HG03095 (cell line): Measurements from ENCODE around the gene AP1M2.

Experiments
- ATAC-seq: cut with Tn5 transposase; IDR thresholded peaks from one replicate; pipeline ENCODE4 v1.9.1; 2021; ENCODE audit warnings: moderate library complexity; ENCODE audit not compliant: unreplicated experiment

Gene AP1M2

GRCh38 chr19:10587022-10587838, at the start of gene AP1M2:
Gene AP1M2 (minus strand): TSS chr19:10587312. CDS start chr19:10587231, 81 bp downstream.
- no peak for ATAC-seq

GRCh38 chr19:10636304-10636972, 49.3 kb upstream of the AP1M2 start:
- ATAC-seq = no peak

DNA sequence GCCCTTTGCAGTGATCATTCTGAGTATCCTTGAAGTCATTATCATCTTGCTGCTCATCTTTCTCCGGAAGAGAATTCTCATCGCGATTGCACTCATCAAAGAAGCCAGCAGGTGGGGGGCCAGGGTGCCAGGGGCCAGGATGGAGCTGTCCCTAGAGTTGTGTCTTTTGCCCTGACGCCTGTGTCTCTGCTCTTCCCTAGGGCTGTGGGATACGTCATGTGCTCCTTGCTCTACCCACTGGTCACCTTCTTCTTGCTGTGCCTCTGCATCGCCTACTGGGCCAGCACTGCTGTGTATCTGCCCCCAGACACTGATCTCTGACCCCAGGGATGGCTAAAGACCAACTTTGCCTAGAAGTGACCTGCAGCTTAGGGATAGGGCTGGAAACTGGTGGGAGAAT, 47.9 kb upstream of the AP1M2 start:
- no peak for ATAC-seq

DNA sequence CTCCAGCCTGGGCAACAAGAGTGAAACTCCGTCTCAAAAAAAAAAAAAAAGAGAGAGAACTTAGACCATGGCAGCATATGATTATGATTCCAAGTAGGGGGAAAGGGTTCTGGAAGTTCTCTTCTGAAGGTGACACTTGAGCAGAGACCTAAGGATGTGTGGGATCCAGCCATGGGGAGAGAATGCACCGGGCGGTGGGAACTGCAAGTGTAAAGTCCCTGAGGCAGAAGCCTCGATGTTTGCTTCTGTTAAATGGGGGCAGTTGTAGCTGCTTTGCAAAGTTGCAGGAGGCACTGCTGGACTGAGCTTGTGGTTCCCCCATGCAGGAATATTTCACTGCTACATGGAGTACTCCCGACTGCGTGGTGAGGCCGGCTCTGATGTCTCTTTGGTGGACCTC, 47.3 kb upstream of the AP1M2 start:
- ATAC-seq = no peak

GRCh38 chr19:10631874-10632273, 44.8 kb upstream of the AP1M2 start:
- ATAC-seq = no peak

- ATAC-seq = no peak
These were observed 38.6 kb upstream of the AP1M2 start for GRCh38 chr19:10625762-10626138.

DNA sequence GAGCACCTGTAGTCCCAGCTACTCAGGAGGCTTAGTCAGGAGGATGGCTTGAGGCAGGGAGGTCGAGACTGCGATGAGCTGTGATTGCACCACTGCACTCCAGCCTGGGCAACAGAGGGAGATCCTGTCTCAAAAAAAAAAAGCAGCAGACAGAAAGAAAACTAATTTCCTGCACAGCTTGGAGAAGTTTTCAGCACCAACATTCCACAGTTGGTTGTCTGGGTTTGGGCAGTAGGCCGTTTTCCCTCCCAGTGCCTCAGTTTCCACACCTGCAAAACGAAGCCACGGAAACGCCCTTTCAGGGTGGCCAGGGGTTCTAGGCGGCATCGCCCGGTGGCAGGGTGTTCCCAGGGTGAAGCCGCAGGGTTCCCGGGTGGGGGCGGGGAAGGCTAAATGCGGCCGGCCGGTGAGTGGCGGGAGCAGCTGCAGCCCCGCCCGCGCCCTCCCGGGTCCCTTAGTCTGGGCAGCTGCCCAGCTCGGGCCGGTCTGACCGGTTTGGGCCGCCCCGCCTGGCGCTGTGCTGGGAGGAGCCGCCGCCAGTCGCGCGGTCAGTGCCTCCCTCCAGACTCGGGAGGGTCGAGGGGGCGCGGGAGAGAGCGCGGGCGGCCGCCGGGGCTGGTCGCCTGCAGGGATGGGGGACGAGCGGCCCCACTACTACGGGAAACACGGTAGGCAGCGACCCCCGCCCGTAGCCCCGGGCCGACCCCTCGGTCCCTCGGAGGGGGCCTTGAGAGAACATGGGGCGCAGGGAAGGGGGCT, 38.1 kb upstream of the AP1M2 start, which contains the start of gene SLC44A2:
Gene SLC44A2, plus strand, starts transcription at position 551 of the 759 bp plus-strand sequence. Its CDS starts 81 bp downstream, at position 632.
- ATAC-seq = no peak

- no peak for ATAC-seq
These were observed 37.5 kb upstream of the AP1M2 start for GRCh38 chr19:10624585-10624984.

DNA sequence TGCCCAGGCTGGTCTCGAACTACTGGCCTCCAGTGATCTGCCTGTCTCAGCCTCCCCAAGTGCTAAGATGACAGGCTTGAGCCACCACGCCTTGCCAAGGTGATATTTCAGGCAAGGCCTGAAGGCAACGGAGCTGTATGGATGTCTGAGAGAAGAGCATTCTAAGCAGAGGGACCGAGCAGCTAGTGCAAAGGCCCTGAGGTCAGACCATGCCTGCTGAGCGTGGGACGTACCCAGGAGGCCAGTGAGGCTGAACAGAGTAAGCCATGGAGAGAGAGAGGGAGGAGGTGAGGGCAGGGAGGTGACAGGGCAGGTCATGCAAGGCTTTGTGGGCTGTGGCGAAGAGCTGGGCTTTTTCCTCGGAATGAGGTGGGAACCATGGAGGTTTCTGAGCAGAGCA, 34.9 kb upstream of the AP1M2 start:
- no peak for ATAC-seq

DNA sequence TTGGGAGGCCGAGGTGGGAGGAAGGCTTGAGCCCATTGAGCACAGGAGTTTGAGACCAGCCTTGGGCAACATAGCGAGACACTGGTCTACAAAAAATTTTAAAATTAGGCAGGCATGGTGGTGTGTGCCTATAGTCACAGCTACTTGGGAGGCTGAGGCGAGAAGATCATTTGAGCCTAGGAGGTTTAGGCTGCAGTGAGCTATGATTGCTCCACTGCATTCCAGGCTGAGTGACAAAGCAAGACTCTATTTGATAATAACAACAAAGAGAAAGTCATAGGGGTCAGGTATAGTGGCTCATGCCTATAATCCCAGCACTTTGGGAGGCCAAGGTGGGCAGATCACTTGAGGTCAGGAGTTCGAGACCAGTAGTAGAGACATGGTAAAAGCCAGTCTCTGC, 33.7 kb upstream of the AP1M2 start:
- no peak for ATAC-seq

DNA sequence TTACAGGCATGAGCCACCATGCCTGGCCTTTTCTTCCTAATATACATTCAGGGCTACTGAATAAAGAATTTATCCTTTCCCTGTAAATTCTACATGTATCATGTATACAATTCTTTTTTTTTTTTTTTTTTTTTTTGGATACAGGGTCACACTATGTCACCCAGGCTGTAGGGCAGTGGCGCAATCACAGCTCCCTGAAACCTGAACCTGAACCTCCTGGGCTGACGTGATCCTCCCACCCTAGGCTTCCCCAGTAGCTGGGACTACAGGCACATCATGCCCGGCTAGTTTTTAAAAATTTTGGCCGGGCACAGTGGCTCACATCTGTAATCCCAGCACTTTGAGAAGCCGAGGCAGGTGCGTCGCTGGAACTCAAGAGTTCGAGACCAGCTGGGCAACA, 31.7 kb upstream of the AP1M2 start:
- ATAC-seq = no peak

DNA sequence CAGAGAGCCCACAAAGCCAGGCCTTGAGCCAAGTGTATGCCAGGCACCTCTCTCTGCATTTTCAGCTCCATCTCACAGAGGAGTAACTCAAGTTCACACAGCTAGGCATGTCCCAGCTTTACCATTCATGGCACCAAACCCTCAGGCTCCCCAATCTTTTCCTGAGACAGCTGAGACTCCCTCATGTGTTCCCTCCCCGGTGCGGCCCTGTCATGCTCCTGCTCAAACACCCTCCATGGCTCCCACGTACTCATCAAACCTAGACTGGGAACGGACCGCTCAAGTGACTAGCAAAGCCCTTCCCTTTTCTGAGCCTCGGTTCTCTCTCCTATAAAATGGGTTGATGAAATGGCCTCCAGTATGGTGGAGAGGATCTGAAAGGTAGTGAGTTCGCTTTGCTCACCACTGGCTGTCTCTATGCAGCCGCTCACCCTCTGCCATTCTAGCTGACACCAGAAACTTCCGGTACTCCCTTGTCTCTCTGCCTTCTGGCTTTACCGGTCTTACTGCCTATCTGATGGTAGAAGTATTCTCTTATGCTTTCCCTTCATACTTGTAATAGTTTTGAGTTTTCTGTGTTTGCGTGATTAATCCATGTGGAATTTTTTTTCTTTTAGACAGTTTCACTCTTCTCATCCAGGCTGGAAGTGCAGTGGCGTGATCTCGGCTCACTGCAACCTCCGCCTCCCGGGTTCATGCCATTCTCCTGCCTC, 30.5 kb upstream of the AP1M2 start:
- no peak for ATAC-seq

GRCh38 chr19:10615429-10616023, 28.4 kb upstream of the AP1M2 start:
- ATAC-seq = no peak

GRCh38 chr19:10612499-10613119, 25.5 kb upstream of the AP1M2 start:
- ATAC-seq = no peak

GRCh38 chr19:10611907-10612306, 24.8 kb upstream of the AP1M2 start:
- ATAC-seq = no peak

DNA sequence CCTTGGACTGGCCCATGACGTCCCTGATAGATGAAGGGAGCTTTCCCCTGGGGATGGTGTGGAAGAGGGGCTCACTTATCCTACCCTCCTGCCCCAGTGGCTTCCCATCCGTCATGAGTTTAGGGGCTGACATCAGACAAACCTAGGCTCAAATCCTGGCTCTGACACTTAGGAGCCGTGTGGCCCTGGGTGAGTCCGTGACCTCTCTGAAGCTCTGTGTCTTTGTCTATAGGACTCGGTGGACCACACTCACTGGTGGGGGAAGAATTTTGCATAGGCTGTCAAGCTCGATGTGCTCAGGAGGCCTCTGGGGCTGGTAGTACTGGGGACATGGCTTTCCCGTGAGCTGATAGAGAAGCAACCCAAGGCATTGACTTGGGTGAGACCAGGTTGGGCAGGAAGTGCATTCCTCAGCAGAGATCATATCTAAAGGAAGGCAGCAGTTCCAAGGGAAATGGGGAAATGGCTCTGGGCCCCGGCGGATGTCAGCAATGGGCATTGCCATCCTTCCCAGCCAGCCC, 17.4 kb upstream of the AP1M2 start:
- no peak for ATAC-seq

DNA sequence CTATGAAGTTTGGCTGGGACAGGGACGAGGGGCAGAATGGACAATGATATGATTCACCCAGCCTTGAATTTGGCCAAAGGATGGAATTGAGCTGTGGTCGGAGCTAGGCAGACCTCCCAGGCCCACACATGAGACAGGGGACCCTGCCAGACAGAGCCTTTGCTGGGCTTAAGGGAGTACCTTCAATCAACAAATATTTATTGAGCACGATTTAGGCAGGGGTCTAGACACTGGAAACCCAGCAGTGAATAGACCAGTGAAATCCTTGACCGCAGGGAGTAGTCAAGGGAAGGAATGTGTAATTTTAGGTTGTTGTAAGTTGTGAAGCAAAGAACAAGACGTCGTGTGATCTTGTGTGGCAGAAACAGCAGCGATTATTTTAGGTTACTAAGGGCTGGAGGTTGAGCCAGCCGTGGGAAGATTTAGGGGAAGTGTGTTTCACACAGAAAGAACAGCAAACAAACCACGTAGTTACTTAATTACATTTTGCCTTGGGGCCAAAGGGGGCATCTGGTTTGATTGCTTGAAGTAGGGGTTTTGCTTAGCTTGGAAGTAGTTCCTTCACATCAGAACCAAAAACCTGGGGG, 16.9 kb upstream of the AP1M2 start:
- ATAC-seq = no peak

DNA sequence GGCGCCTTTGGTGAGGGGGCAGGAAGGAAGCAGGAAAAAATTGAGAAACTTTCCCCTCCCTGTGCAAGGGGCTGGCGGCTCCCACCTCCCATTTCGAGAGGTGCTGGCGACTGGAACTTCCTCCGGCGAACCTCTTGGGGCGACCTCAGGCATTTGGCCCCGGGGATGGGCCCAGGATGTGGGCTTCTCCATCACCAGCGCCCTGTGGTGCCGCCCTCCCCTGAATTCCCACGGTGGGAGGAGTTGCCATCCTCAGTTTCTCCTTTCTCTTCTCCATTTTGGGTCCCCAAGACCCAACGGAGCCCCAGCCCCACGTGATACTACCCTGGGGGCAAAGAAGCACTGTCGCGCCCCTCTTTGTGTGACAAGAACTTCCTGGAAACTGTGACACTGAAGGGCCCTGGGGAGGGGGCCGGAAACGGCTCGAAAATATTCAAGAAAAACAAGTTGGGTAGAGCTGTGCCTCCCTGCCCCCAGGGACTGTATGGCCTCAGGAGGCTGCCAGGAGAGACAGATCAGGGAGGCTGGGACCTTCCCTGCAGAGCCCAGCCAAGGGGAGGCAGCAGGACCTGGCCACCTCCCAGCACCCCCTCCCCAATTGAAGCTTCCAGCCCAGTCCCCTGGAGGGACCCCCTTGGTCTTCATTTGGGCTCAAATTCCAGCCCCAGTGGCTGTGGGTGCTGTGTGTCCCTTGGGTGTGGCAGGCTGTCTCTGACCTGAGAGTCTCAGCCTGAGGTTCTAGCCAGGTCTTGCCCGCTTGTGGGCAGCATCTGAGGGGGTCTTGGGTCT, 16.2 kb upstream of the AP1M2 start:
- peak; percentile 35 for ATAC-seq
